NCI-H187 treated with DMSO at 0.1 percent for 48 hours (cell line): ENCODE data around the gene ALDH3A2.
"Not testable (repeated sequence)": the region's sequence is repeated elsewhere in the genome, so short reads cannot be mapped to it uniquely, and the experiment has no call there.

Experiments
- DNase-seq: peaks from one replicate; lab custom pipeline; 2025; lab: John Stamatoyannopoulos, UW

ALDH3A2 gene

DNA sequence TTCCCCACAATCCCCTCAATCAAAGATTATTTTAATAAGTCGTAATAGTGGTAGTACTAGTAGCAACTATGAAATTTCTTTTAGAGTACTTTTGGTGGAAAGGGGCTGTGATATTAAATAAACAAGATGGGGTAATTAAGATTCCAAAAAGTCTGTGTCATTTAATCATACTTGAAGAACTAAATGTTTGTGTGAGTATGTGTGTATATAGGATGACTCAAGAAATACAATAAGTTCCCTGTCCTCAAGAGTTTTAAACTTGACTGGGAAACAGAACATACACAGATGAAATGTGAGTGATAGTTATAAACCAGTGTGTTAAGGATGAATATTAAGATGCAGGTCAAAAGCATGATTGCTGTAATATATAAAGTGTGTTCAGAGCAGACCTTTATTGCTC is 2.3 kb downstream of the ALDH3A2 start:
- DNase-seq = no peak

DNA sequence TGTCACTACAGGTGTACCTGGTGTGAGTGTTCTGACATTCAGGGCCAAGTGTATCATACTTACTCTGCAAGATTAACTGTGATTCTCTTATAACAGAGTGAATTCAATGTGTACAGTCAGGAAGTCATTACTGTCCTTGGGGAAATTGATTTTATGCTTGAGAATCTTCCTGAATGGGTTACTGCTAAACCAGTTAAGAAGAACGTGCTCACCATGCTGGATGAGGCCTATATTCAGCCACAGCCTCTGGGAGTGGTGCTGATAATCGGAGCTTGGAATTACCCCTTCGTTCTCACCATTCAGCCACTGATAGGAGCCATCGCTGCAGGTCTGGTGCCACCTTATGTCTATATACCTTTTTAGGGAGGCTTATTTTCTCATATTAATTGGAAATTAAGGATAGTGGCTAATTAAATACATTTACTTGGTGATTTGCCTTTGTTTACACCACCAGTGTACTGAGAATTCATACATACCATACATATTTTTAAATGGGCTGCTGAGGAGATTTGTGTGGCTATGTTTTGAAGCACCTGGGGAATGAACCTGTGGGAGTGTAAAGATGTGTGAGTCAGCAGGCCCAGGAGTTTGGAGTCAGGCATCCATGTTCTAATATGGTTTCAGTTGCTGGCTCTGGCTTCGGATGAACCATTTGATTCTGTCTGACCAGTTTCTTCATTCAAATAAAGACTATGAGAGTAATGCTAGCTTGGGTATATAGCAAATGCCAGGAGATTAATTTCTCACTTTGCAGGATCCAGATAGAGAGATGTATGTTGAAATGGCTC is 3.1 kb downstream of the ALDH3A2 start:
- DNase-seq = no peak

GRCh38 chr17:19652595-19652994 is 4.0 kb downstream of the ALDH3A2 start:
- no peak for DNase-seq

DNA sequence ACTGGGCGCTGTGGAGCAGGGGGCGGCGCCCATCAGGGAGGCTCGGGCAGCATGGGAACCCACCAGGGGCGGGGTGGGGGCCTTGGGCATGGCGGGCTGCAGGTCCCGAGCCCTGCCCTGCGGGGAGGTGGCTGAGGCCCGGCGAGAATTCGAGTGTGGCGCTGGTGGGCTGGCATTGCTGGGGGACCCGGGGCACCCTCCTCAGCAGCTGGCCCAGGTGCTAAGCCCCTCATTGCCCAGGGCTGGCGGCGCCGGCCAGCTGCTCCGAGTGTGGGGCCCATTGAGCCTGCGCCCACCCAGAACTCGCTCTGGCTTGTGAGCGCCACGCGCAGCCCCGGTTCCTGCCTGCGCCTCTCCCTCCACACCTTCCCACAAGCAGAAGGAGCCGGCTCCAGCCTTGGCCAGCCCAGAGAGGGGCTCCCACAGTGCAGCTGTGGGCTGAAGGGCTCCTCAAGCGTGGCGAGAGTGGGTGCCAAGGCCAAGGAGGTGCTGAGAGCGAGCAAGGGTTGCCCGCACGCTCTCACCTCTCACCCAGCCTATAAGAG is 5.9 kb downstream of the ALDH3A2 start:
- no peak for DNase-seq

GRCh38 chr17:19654896-19655295 is 6.3 kb downstream of the ALDH3A2 start:
- DNase-seq = no peak

- no peak for DNase-seq
Observed at GRCh38 chr17:19656336-19656735, 7.8 kb downstream of the ALDH3A2 start.

GRCh38 chr17:19656851-19657581 is 8.5 kb downstream of the ALDH3A2 start:
- no peak for DNase-seq

- DNase-seq = no peak
Observed at GRCh38 chr17:19659366-19660177, 11.0 kb downstream of the ALDH3A2 start.

DNA sequence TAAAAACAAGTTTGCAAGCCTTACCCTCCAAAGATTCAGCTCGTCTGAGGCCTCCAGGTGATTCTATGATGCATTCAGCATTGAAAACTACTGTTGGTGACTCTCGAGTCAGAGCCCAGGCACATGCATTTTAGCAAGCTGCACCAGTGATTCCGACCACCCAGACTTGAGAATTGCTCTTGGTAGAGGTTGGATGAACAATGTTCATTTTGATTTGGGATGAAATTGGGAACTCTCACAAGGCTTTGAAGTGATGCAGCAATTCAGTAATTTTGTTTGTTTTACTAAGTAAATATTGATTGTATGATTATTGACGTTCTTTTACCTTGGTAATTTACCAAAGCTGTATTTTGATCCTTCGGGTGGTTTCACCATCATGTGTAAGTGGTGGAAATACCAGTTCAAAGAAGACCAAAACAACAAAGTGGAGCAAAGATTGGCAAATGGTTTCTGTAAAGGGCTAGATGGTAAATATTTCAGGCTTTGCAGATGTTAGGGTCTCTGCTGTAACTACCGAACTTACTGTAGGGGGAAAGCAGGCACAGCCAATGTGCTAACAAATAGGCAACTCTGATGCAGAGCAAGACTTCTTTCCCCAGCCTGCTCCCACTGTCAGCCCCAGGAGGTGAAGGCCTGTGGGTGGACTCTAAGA is 11.8 kb downstream of the ALDH3A2 start:
- no peak for DNase-seq

- no peak for DNase-seq
Observed at GRCh38 chr17:19661121-19661520, 12.6 kb downstream of the ALDH3A2 start.

GRCh38 chr17:19663097-19663496 is 14.5 kb downstream of the ALDH3A2 start:
- DNase-seq = no peak

GRCh38 chr17:19664136-19664820 is 15.7 kb downstream of the ALDH3A2 start:
- no peak for DNase-seq

GRCh38 chr17:19664821-19665181 is 16.2 kb downstream of the ALDH3A2 start:
- DNase-seq = no peak

- not testable (repeated sequence) for DNase-seq
Observed at GRCh38 chr17:19669680-19670079, 21.1 kb downstream of the ALDH3A2 start.

GRCh38 chr17:19670908-19671307 is 22.4 kb downstream of the ALDH3A2 start:
- no peak for DNase-seq

DNA sequence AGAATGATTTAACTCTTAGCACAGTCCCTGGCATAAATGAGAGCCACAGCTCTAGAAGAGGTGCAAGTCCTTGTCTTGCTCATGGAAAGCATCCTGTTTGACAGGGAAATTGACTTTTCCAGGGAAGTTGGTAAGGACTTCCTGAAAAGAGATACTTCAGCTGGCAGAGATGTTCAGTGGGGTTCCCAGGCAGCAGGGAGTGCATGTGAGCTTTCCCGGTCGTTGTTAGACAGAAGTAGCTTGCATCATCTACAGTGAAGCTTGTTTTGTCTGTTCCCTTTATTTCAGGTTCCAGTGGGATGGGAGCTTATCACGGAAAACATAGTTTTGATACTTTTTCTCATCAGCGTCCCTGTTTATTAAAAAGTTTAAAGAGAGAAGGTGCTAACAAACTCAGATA is 22.9 kb downstream of the ALDH3A2 start:
- no peak for DNase-seq

- DNase-seq = no peak
Observed at GRCh38 chr17:19672009-19672750, 23.6 kb downstream of the ALDH3A2 start.

DNA sequence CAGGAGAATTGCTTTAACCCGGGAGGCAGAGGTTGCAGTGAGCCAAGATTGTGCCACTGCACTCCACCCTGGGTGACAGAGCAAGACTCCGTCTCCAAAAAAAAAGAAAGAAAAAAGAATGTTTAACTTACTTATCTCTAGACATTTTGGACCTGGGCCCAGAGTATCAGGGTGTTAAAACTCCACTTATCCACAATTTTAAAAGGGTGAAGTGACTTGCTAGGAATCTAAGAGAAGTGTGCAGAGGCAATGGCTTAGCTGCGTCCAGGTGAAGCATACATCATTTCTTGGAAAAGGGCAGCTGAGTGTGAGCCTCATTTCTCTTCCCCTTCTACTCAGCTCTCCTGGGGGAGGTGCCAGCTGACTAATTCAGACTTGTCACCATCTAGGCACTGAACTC is 25.1 kb downstream of the ALDH3A2 start:
- DNase-seq = no peak

GRCh38 chr17:19676896-19677295 is 28.3 kb downstream of the ALDH3A2 start:
- DNase-seq = no peak

GRCh38 chr17:19677736-19678379 is 29.3 kb downstream of the ALDH3A2 start:
- no peak for DNase-seq
